Keratinocyte (primary cell): ENCODE results near the gene ABCC11. TPM values are rescaled to one million over a fixed set of nuclear protein-coding genes. Genes with fewer than 3 reads are reported as not detected.

Source experiments
- DNase-seq: peaks from one replicate; pipeline ENCODE4 v3.0.0-alpha.2; 2011; ENCODE audit warnings: low read depth, missing footprints, low spot score
- FAIRE-seq: peaks from 2 replicates; lab custom pipeline; 2011; peaks lifted over from hg19 to GRCh38; lab: Jason Lieb, UNC
- H2AFZ ChIP-seq: 2 replicates; pipeline ENCODE4 v1.6.0; 2012; ENCODE audit warnings: low read length, control low read depth, inconsistent platforms; ENCODE audit not compliant: control insufficient read depth
- H3K27ac ChIP-seq: 2 replicates; pipeline ENCODE4 v1.5.1; 2011; ENCODE audit warnings: low read length; ENCODE audit not compliant: control insufficient read depth, insufficient read depth
- H3K27me3 ChIP-seq: 3 replicates; pipeline ENCODE4 v1.6.0; 2011; ENCODE audit warnings: low read length; ENCODE audit not compliant: control insufficient read depth, insufficient read depth; ENCODE audit errors: extremely low read depth
- H3K36me3 ChIP-seq, 2 experiments: 2 replicates in 1 of 2; 3 replicates in 1 of 2; pipeline ENCODE4 v1.5.1; 2011; ENCODE audit warnings: low read length in 2 of 2, mild to moderate bottlenecking in 1 of 2; ENCODE audit not compliant: control insufficient read depth in 2 of 2, insufficient read depth in 2 of 2; ENCODE audit errors: extremely low read depth in 1 of 2
- H3K4me1 ChIP-seq: 3 replicates; pipeline ENCODE4 v1.5.1; 2011; ENCODE audit warnings: low read length; ENCODE audit not compliant: control insufficient read depth, insufficient read depth; ENCODE audit errors: extremely low read depth
- H3K4me2 ChIP-seq: 3 replicates; pipeline ENCODE4 v1.6.0; 2011; ENCODE audit warnings: low read depth, low read length; ENCODE audit not compliant: control insufficient read depth, insufficient read depth; ENCODE audit errors: extremely low read depth
- H3K4me3 ChIP-seq, 3 experiments: fragments of 200-600 bp in 1 of 3; sonication (generic) in 1 of 3; 2 replicates in 2 of 3; 3 replicates in 1 of 3; pipeline ENCODE4 v1.5.1; 2011 to 2016; ENCODE audit warnings: low read length in 3 of 3, mild to moderate bottlenecking in 3 of 3, control low read depth in 2 of 3, inconsistent platforms in 1 of 3, low read depth in 1 of 3, mixed read lengths in 1 of 3, mixed run types in 1 of 3, moderate library complexity in 1 of 3; ENCODE audit not compliant: control insufficient read depth in 2 of 3, insufficient read depth in 2 of 3; ENCODE audit errors: extremely low read depth in 1 of 3
- H3K79me2 ChIP-seq: 2 replicates; pipeline ENCODE4 v1.6.0; 2012; ENCODE audit warnings: low read length; ENCODE audit not compliant: control insufficient read depth, insufficient read depth
- H3K9ac ChIP-seq: 3 replicates; pipeline ENCODE4 v1.6.0; 2011; ENCODE audit warnings: low read length; ENCODE audit not compliant: control insufficient read depth, insufficient read depth; ENCODE audit errors: extremely low read depth
- H3K9me1 ChIP-seq: 3 replicates; pipeline ENCODE4 v1.6.0; 2011; ENCODE audit warnings: low read length; ENCODE audit not compliant: control insufficient read depth, insufficient read depth; ENCODE audit errors: extremely low read depth
- H3K9me3 ChIP-seq: 2 replicates; pipeline ENCODE4 v1.5.1; 2012; ENCODE audit warnings: low read depth, low read length; ENCODE audit not compliant: control insufficient read depth
- H4K20me1 ChIP-seq: 3 replicates; pipeline ENCODE4 v1.6.0; 2011; ENCODE audit warnings: low read length; ENCODE audit not compliant: control insufficient read depth, insufficient read depth; ENCODE audit errors: extremely low read depth
- EZH2 ChIP-seq: IDR thresholded peaks from one replicate; pipeline ENCODE4 v1.6.1; 2012; ENCODE audit warnings: inconsistent platforms, mild to moderate bottlenecking, low read length, moderate library complexity
- dilution Hi-C: fragments of 300-500 bp; cut with MboI; formaldehyde crosslinking; loops from one replicate; pipeline ENCODE4 v1.7.0; 2020; ENCODE audit warnings: low sequenced_read_pairs; ENCODE audit not compliant: extremely low pct_ligation_motif_present
- polyA plus RNA-seq, 5 experiments: library from polyadenylated mRNA; depleted of rRNA in 3 of 5; stranded (reverse) in 3 of 5; stranded (forward) in 1 of 5; unstranded in 1 of 5; fragments of >200 nt; gene quantifications; 1 replicate in 1 of 5; 2 replicates in 3 of 5; 3 replicates in 1 of 5; pipeline versions ENCODE4 v1.2.1 to v1.2.3, GENCODE V29; 2011 to 2012; ENCODE audit warnings: missing spikeins in 2 of 5, low read depth in 1 of 5, low replicate concordance in 1 of 5
- TF ChIP-seq, protein P1 (sequence below), 3 experiments: IDR thresholded peaks in 1 of 3; conservative IDR thresholded peaks in 1 of 3; optimal IDR thresholded peaks in 1 of 3; 2 replicates in 2 of 3; 3 replicates in 1 of 3; pipeline versions ENCODE3 to v1.5.1; 2011; ENCODE audit warnings: low read length in 3 of 3, mild to moderate bottlenecking in 3 of 3, moderate library complexity in 2 of 3, control low read depth in 1 of 3, inconsistent platforms in 1 of 3; ENCODE audit not compliant: insufficient read depth in 2 of 3; ENCODE audit errors: extremely low read depth in 1 of 3

The ABCC11 gene
- polyA plus RNA-seq, 1 donor (not counting 4 experiments of a cell fraction or from before 2014, with no cell fraction given), result 0.33 TPM

DNA sequence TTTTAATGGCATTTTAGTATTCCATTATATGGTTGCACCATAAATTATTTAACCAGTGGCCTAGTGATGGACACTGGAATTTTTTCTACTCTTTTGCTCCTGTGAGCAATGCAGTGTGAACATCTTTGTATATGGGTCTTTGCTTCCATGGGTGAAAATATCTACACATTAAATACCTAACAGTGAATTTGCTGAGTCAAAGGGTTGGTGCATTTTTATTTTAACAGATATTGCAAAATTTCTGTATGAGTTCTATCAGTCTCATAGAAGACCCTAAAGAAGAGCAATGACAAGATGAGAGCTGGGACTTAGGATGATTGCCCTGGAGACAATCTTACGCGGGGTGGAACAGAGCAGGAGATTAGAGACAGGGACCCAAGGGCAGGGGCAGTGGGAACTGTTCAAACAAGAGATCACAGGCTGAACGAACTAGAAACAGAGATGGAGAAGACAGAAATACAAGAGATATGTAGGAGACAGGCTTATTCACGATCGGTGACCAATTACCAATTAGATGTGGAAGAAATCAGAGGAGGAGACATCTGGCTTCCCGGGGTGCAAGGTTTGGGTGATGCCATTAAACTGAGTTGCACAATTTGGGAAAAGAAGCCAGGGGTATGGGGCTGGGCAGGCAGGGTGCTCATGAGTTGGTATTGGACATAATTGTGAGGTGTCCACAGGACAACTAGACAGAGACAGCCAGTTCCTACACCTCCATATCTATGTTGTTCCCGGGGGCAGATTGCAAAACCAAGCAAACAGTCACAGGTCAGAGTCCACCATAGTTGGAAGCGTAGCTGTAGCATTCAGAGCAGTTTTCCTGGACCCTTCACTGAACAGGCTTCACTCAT lies 43.1 kb downstream of the ABCC11 start:
- Histone ChIP-seq H3K9ac (no peak overlapping the region), H3K27ac (no peak overlapping the region), H3K9me3 (no peaks in the 10 kb centered on the region), H3K27me3 (peaks cover 2% of the 10 kb centered on the region), H3K4me1 (peaks cover 7% of the 10 kb centered on the region), H3K36me3 (no peaks in the 10 kb centered on the region), H3K4me2 (no peak overlapping the region), H3K4me3 (no peak overlapping the region), H3K79me2 (no peaks in the 10 kb centered on the region), H2AFZ (no peak overlapping the region), H4K20me1 (no peaks in the 10 kb centered on the region), H3K9me1 (no peaks in the 10 kb centered on the region)
- no peak for TF ChIP-seq EZH2
- TF ChIP-seq, protein P1, sequence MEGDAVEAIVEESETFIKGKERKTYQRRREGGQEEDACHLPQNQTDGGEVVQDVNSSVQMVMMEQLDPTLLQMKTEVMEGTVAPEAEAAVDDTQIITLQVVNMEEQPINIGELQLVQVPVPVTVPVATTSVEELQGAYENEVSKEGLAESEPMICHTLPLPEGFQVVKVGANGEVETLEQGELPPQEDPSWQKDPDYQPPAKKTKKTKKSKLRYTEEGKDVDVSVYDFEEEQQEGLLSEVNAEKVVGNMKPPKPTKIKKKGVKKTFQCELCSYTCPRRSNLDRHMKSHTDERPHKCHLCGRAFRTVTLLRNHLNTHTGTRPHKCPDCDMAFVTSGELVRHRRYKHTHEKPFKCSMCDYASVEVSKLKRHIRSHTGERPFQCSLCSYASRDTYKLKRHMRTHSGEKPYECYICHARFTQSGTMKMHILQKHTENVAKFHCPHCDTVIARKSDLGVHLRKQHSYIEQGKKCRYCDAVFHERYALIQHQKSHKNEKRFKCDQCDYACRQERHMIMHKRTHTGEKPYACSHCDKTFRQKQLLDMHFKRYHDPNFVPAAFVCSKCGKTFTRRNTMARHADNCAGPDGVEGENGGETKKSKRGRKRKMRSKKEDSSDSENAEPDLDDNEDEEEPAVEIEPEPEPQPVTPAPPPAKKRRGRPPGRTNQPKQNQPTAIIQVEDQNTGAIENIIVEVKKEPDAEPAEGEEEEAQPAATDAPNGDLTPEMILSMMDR (optimal IDR thresholded peaks at IDR 0.05 in 1 of 3, IDR thresholded peaks at IDR 0.05 in 1 of 3, conservative IDR thresholded peaks at IDR 0.05 in 1 of 3; ENCODE audit: extremely low read depth in 1 of 3, insufficient read depth in 2 of 3, low read length in 3 of 3), result no peak
- FAIRE-seq (no peak), DNase-seq (no peak)
- dilution Hi-C loops, result no loop called here

DNA sequence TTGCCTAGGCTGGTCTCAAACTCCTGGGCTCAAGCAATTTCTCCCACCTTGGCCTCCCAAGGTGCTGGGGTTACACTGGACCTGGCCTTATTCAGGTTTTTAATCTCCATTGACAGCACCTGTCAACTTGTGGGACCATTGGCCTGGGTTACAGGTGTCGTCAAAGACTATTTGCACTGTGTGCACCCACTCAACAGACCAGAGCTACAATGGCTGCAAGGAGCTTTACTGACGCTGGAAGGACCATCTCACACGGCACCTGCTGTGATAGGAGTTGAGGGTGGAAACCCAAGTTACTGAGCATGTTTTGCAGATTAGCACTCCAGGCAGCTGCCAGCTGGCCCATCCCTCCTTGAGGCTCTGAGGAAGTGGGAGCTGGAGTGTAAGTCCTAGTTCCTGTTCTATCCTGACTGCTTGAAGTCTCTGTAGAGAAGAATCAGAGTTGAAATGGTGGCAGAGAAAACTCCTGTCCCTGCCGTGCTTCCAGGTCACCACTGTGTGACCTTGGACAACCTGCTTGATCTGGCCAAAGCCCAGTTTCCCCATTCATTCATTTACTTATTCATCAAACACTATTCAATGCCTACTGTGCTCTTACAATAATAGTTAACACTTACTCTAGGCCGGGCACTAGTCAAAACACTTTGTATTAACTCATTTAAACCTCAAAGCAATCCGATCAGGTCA lies 45.7 kb downstream of the ABCC11 start:
- no peaks in the 10 kb centered on the region for H3K9me3 ChIP-seq
- dilution Hi-C loops, result no loop called here
- DNase-seq (no peak), FAIRE-seq (no peak)
- no peak overlapping the region for H3K4me3 ChIP-seq
- H3K4me2 ChIP-seq, result no peak overlapping the region
- no peaks in the 10 kb centered on the region for H3K27me3 ChIP-seq
- H3K9me1 ChIP-seq, result no peaks in the 10 kb centered on the region
- no peak overlapping the region for H3K27ac ChIP-seq
- TF ChIP-seq, protein P1 (optimal IDR thresholded peaks at IDR 0.05 in 1 of 3, IDR thresholded peaks at IDR 0.05 in 1 of 3, conservative IDR thresholded peaks at IDR 0.05 in 1 of 3; ENCODE audit: extremely low read depth in 1 of 3, insufficient read depth in 2 of 3, low read length in 3 of 3), result no peak
- TF ChIP-seq EZH2, result no peak
- no peaks in the 10 kb centered on the region for H3K36me3 ChIP-seq
- peaks cover 2% of the 10 kb centered on the region for H3K4me1 ChIP-seq
- no peak overlapping the region for H2AFZ ChIP-seq
- H3K9ac ChIP-seq, result no peak overlapping the region
- no peaks in the 10 kb centered on the region for H3K79me2 ChIP-seq
- H4K20me1 ChIP-seq, result no peaks in the 10 kb centered on the region
